SK-N-SH treated with all-trans-retinoic acid at 6 μM for 48 hours (cell line): Measurements from ENCODE around the gene MAPK10.
A peak's percentile ranks its signal among the peaks of the same experiment; 100 is the strongest.
"Not testable (repeated sequence)": the region's sequence is repeated elsewhere in the genome, so short reads cannot be mapped to it uniquely, and the experiment has no call there.

Source experiments
- ATAC-seq: fragments of 200-7000 bp; cut with Tn5 transposase; 3 replicates; pipeline ENCODE4 v1.9.1; 2020; ENCODE audit warnings: mild to moderate bottlenecking, moderate library complexity
- ARNTL ChIP-seq: fragments of 450-650 bp; formaldehyde crosslinking; IDR thresholded peaks from 2 replicates; pipeline ENCODE4 v1.5.0; 2020; ENCODE audit warnings: low read depth, mild to moderate bottlenecking, moderate library complexity, borderline replicate concordance
- BACH2 ChIP-seq: fragments of 250-450 bp; sonication (Bioruptor Pico); IDR thresholded peaks from 2 replicates; pipeline ENCODE4 v1.9.0; 2021; ENCODE audit warnings: mild to moderate bottlenecking, borderline replicate concordance
- CREB5 ChIP-seq: fragments of 250-450 bp; sonication (Bioruptor Pico); IDR thresholded peaks from 2 replicates; pipeline ENCODE4 v1.5.1; 2020; ENCODE audit warnings: low read depth, mild to moderate bottlenecking, moderate library complexity
- CSDC2 ChIP-seq: fragments of 250-450 bp; sonication (Bioruptor Pico); IDR thresholded peaks from 2 replicates; pipeline ENCODE4 v1.5.0; 2020; ENCODE audit warnings: mild to moderate bottlenecking, moderate library complexity
- CSRNP3 ChIP-seq: fragments of 250-450 bp; sonication (Bioruptor Pico); IDR thresholded peaks from 2 replicates; pipeline ENCODE4 v1.5.1; 2021; ENCODE audit warnings: mild to moderate bottlenecking, moderate library complexity
- ESRRG ChIP-seq: fragments of 250-450 bp; sonication (Bioruptor Pico); IDR thresholded peaks from 2 replicates; pipeline ENCODE4 v1.6.1; 2021; ENCODE audit warnings: mild to moderate bottlenecking
- ISL1 ChIP-seq: fragments of 250-450 bp; sonication (Bioruptor Pico); IDR thresholded peaks from 2 replicates; pipeline ENCODE4 v2.1.2; 2022; ENCODE audit warnings: mild to moderate bottlenecking, moderate library complexity
- OSR1 ChIP-seq: fragments of 250-450 bp; sonication (Bioruptor Pico); IDR thresholded peaks from 2 replicates; pipeline ENCODE4 v1.8.0; 2022; ENCODE audit warnings: moderate library complexity, mild to moderate bottlenecking, inconsistent platforms
- RARB ChIP-seq: fragments of 250-450 bp; sonication (Bioruptor Pico); IDR thresholded peaks from 2 replicates; pipeline ENCODE4 v1.8.0; 2021; ENCODE audit warnings: mild to moderate bottlenecking, moderate library complexity
- SNAI2 ChIP-seq: fragments of 250-450 bp; sonication (Bioruptor Pico); IDR thresholded peaks from 2 replicates; pipeline ENCODE4 v1.5.0; 2020; ENCODE audit warnings: mild to moderate bottlenecking, moderate library complexity
- TCF4 ChIP-seq: fragments of 250-450 bp; sonication (Bioruptor Pico); IDR thresholded peaks from 2 replicates; pipeline ENCODE4 v1.8.0; 2021; ENCODE audit warnings: mild to moderate bottlenecking, moderate library complexity, borderline replicate concordance
- TOX ChIP-seq: fragments of 250-450 bp; sonication (Bioruptor Pico); IDR thresholded peaks from 2 replicates; pipeline ENCODE4 v1.8.0; 2021; ENCODE audit warnings: mild to moderate bottlenecking, moderate library complexity, borderline replicate concordance
- TSHZ2 ChIP-seq: fragments of 250-450 bp; sonication (Bioruptor Pico); IDR thresholded peaks from 2 replicates; pipeline ENCODE4 v1.5.0; 2020; ENCODE audit warnings: mild to moderate bottlenecking, moderate library complexity
- ZFP3 ChIP-seq: fragments of 250-450 bp; sonication (Bioruptor Pico); IDR thresholded peaks from 2 replicates; pipeline ENCODE4 v1.5.0; 2020; ENCODE audit warnings: mild to moderate bottlenecking, moderate library complexity
- ZFP30 ChIP-seq: fragments of 450-650 bp; formaldehyde crosslinking; IDR thresholded peaks from 2 replicates; pipeline ENCODE4 v1.5.0; 2022; ENCODE audit warnings: mild to moderate bottlenecking, moderate library complexity
- ZNF565 ChIP-seq: fragments of 450-650 bp; formaldehyde crosslinking; conservative IDR thresholded peaks from 2 replicates; pipeline ENCODE4 v1.5.0; 2020; ENCODE audit warnings: low read depth, mild to moderate bottlenecking, moderate library complexity
- ZNF8 ChIP-seq: fragments of 450-650 bp; formaldehyde crosslinking; IDR thresholded peaks from 2 replicates; pipeline ENCODE4 v1.5.0; 2020; ENCODE audit warnings: mild to moderate bottlenecking, moderate library complexity
- TF ChIP-seq, protein P1 (sequence below): fragments of 250-450 bp; sonication (Bioruptor Pico); IDR thresholded peaks from 2 replicates; pipeline ENCODE4 v1.8.0; 2020; ENCODE audit warnings: mild to moderate bottlenecking, moderate library complexity, borderline replicate concordance
- TF ChIP-seq, protein P2 (sequence below): fragments of 250-450 bp; sonication (Bioruptor Pico); IDR thresholded peaks from 2 replicates; pipeline ENCODE4 v1.8.0; 2021; ENCODE audit warnings: low read depth, mild to moderate bottlenecking, moderate library complexity, borderline replicate concordance

Gene MAPK10

DNA sequence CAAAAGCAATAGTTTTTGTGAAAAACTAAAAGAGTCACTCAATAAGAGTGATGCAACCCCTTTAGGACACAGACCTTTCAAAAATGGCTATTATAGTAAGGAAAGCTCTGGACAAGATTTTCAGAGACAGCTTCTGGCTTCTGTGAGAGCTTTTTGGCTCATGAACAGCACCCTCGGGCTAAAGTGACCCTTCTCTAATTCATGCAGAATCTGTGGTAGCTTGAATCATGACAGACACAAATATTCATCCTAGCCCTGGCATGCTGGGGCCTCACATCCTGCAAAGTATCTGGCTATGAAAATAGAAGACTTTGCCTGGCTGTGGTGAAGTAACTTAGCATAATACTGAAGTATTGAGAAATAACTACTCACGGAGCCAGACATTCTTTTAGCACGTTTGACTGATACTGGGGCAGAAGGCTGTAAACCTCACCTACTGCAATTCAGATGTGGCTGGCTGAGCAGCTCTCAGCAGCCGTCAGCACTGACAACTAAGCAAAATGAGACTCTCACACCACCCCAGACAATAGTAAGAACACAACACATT lies 327.3 kb downstream of the MAPK10 start:
- ATAC-seq, result peak; percentile 88
- TF ChIP-seq ZNF565 (CRISPR knock-in tag), result no peak
- no peak for TF ChIP-seq RARB (CRISPR knock-in tag)
- TF ChIP-seq, protein P1, sequence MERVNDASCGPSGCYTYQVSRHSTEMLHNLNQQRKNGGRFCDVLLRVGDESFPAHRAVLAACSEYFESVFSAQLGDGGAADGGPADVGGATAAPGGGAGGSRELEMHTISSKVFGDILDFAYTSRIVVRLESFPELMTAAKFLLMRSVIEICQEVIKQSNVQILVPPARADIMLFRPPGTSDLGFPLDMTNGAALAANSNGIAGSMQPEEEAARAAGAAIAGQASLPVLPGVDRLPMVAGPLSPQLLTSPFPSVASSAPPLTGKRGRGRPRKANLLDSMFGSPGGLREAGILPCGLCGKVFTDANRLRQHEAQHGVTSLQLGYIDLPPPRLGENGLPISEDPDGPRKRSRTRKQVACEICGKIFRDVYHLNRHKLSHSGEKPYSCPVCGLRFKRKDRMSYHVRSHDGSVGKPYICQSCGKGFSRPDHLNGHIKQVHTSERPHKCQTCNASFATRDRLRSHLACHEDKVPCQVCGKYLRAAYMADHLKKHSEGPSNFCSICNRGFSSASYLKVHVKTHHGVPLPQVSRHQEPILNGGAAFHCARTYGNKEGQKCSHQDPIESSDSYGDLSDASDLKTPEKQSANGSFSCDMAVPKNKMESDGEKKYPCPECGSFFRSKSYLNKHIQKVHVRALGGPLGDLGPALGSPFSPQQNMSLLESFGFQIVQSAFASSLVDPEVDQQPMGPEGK, result no peak
- TF ChIP-seq SNAI2, result peak; percentile 44; the same call in 1 of the 2 replicates
- TF ChIP-seq BACH2 (CRISPR knock-in tag), result no peak
- no peak for TF ChIP-seq ZNF8 (CRISPR knock-in tag)
- TF ChIP-seq, protein P2, sequence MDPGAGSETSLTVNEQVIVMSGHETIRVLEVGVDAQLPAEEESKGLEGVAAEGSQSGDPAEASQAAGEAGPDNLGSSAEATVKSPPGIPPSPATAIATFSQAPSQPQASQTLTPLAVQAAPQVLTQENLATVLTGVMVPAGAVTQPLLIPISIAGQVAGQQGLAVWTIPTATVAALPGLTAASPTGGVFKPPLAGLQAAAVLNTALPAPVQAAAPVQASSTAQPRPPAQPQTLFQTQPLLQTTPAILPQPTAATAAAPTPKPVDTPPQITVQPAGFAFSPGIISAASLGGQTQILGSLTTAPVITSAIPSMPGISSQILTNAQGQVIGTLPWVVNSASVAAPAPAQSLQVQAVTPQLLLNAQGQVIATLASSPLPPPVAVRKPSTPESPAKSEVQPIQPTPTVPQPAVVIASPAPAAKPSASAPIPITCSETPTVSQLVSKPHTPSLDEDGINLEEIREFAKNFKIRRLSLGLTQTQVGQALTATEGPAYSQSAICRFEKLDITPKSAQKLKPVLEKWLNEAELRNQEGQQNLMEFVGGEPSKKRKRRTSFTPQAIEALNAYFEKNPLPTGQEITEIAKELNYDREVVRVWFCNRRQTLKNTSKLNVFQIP (CRISPR knock-in tag), result no peak
- TF ChIP-seq TCF4 (CRISPR knock-in tag), result no peak
- 0 out of 2 replicates have a peak, but pooled peaks have one; percentile 44 for TF ChIP-seq CSDC2 (CRISPR knock-in tag)
- no peak for TF ChIP-seq CSRNP3 (CRISPR knock-in tag)
- no peak for TF ChIP-seq ARNTL (CRISPR knock-in tag)
- peak; percentile 89 for TF ChIP-seq ISL1 (CRISPR knock-in tag)
- 0 out of 2 replicates have a peak, but pooled peaks have one; percentile 37 for TF ChIP-seq TSHZ2 (CRISPR knock-in tag)
- TF ChIP-seq ZFP30 (CRISPR knock-in tag), result no peak

- TF ChIP-seq ZNF8 (CRISPR knock-in tag) (no peak), OSR1 (CRISPR knock-in tag) (no peak), ARNTL (CRISPR knock-in tag) (no peak), ZFP30 (CRISPR knock-in tag) (no peak), ESRRG (CRISPR knock-in tag) (no peak), ISL1 (CRISPR knock-in tag) (no peak)
- no peak for ATAC-seq
Observed at GRCh38 chr4:86031927-86032326, 327.9 kb downstream of the MAPK10 start.

DNA sequence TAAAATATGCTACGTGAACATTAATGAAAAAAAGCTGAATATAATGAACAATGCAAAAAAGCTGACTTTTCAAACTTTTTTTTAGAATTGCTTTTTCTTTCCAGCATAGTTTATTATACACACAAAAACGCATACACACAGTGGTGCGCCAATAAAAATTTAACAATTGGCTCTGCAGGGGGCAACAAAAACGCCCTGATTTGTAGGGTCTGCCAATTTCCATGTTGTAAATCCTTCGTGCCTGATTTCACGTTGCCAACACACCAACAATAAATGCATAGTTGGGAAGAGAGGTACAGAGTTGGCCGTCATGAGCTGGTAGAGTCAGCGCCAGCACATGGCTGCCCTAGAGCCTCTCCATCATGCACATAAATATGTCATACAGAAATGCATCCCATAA lies 333.1 kb downstream of the MAPK10 start:
- no peak for TF ChIP-seq CREB5 (CRISPR knock-in tag)
- TF ChIP-seq, protein P1, result no peak
- TF ChIP-seq TCF4 (CRISPR knock-in tag), result no peak
- TF ChIP-seq ISL1 (CRISPR knock-in tag), result no peak
- no peak for TF ChIP-seq TOX (CRISPR knock-in tag)
- no peak for TF ChIP-seq ZFP3 (CRISPR knock-in tag)
- TF ChIP-seq ZFP30 (CRISPR knock-in tag), result no peak
- TF ChIP-seq, all 23 proteins: peak for 0
- ATAC-seq, result no peak

GRCh38 chr4:86021671-86022070 lies 338.2 kb downstream of the MAPK10 start:
- not testable (repeated sequence) for ATAC-seq
